Measurements from ENCODE around the gene MAOB.

The MAOB gene

GRCh38 chrX:43747476-43747875, 134.8 kb downstream of the MAOB start:
- no peak overlapping the region for H3K4me3 ChIP-seq (ENCODE audit: low read depth, low read length, poor library complexity, severe bottlenecking)
- TF ChIP-seq CTCF (IDR thresholded peaks at IDR 0.05; ENCODE audit: low read length), result no peak
- no peak for TF ChIP-seq EZH2 (IDR thresholded peaks at IDR 0.05; ENCODE audit: borderline replicate concordance, low read length)
- no peak overlapping the region for H3K27ac ChIP-seq (ENCODE audit: low read depth, low read length, poor library complexity, severe bottlenecking)
- no peaks in the 10 kb centered on the region for H3K27me3 ChIP-seq (ENCODE audit: insufficient read depth, low read length)
- H3K9ac ChIP-seq (ENCODE audit: low read length), result no peak overlapping the region
- no peaks in the 10 kb centered on the region for H3K9me2 ChIP-seq (ENCODE audit: low read depth, low read length)
- no peak overlapping the region for H2AFZ ChIP-seq (ENCODE audit: low read length)
- H3K4me2 ChIP-seq (ENCODE audit: low read length), result no peak overlapping the region
- no peaks in the 10 kb centered on the region for H3K36me3 ChIP-seq (ENCODE audit: insufficient read depth, low read length)
- no peaks in the 10 kb centered on the region for H4K20me1 ChIP-seq (ENCODE audit: insufficient read depth, low read length)
- no peaks in the 10 kb centered on the region for H3F3A ChIP-seq (ENCODE audit: insufficient read depth, low read length)
- no peaks in the 10 kb centered on the region for H3K79me2 ChIP-seq (ENCODE audit: insufficient read depth, low read length)
- no peaks in the 10 kb centered on the region for H3K9me3 ChIP-seq (ENCODE audit: low read length)
- H3K4me1 ChIP-seq (ENCODE audit: insufficient read depth, low read length, severe bottlenecking), result no peaks in the 10 kb centered on the region

GRCh38 chrX:43745938-43746721, 136.1 kb downstream of the MAOB start:
- TF ChIP-seq EZH2 (IDR thresholded peaks at IDR 0.05; ENCODE audit: borderline replicate concordance, low read length) (no peak), CTCF (IDR thresholded peaks at IDR 0.05; ENCODE audit: low read length) (no peak)
- Histone ChIP-seq H3K4me2 (ENCODE audit: low read length) (no peak overlapping the region), H3K9ac (ENCODE audit: low read length) (no peak overlapping the region), H3K27me3 (ENCODE audit: insufficient read depth, low read length) (no peaks in the 10 kb centered on the region), H3F3A (ENCODE audit: insufficient read depth, low read length) (no peaks in the 10 kb centered on the region), H3K79me2 (ENCODE audit: insufficient read depth, low read length) (no peaks in the 10 kb centered on the region), H3K9me3 (ENCODE audit: low read length) (no peaks in the 10 kb centered on the region), H3K9me2 (ENCODE audit: low read depth, low read length) (no peaks in the 10 kb centered on the region), H3K36me3 (ENCODE audit: insufficient read depth, low read length) (no peaks in the 10 kb centered on the region), H3K4me1 (ENCODE audit: insufficient read depth, low read length, severe bottlenecking) (no peaks in the 10 kb centered on the region), H4K20me1 (ENCODE audit: insufficient read depth, low read length) (no peaks in the 10 kb centered on the region), H2AFZ (ENCODE audit: low read length) (no peak overlapping the region), H3K27ac (ENCODE audit: low read depth, low read length, poor library complexity, severe bottlenecking) (no peak overlapping the region), H3K4me3 (ENCODE audit: low read depth, low read length, poor library complexity, severe bottlenecking) (no peak overlapping the region)

GRCh38 chrX:43744284-43744683, 138.0 kb downstream of the MAOB start:
- Histone ChIP-seq H3K9me2 (ENCODE audit: low read depth, low read length) (no peaks in the 10 kb centered on the region), H3F3A (ENCODE audit: insufficient read depth, low read length) (no peaks in the 10 kb centered on the region), H3K4me3 (ENCODE audit: low read depth, low read length, poor library complexity, severe bottlenecking) (no peak overlapping the region), H3K27me3 (ENCODE audit: insufficient read depth, low read length) (no peaks in the 10 kb centered on the region), H3K4me2 (ENCODE audit: low read length) (no peak overlapping the region), H3K27ac (ENCODE audit: low read depth, low read length, poor library complexity, severe bottlenecking) (no peak overlapping the region), H2AFZ (ENCODE audit: low read length) (no peak overlapping the region), H4K20me1 (ENCODE audit: insufficient read depth, low read length) (no peaks in the 10 kb centered on the region), H3K79me2 (ENCODE audit: insufficient read depth, low read length) (no peaks in the 10 kb centered on the region), H3K9me3 (ENCODE audit: low read length) (no peaks in the 10 kb centered on the region), H3K36me3 (ENCODE audit: insufficient read depth, low read length) (no peaks in the 10 kb centered on the region), H3K9ac (ENCODE audit: low read length) (no peak overlapping the region), H3K4me1 (ENCODE audit: insufficient read depth, low read length, severe bottlenecking) (no peaks in the 10 kb centered on the region)
- TF ChIP-seq CTCF (IDR thresholded peaks at IDR 0.05; ENCODE audit: low read length) (no peak), EZH2 (IDR thresholded peaks at IDR 0.05; ENCODE audit: borderline replicate concordance, low read length) (no peak)
